Panc1 (cell line): Measurements from ENCODE around the gene TMA7. TPM values are rescaled to one million over a fixed set of nuclear protein-coding genes. Genes with fewer than 3 reads are reported as not detected.

Experiments used
- ATAC-seq: fragments of 200-7000 bp; cut with Tn5 transposase; 2 replicates; pipeline ENCODE4 v1.9.1; 2020; ENCODE audit warnings: mild to moderate bottlenecking, moderate library complexity
- BruUV-seq: library from RNA; stranded (reverse); fragments of 400-500 nt; replicated peaks from 2 replicates; lab custom pipeline; 2021; lab: Mats Ljungman, UMichigan
- CTCF ChIA-PET: fragments of 300-600 bp; sonication (Branson Sonifier 250); formaldehyde crosslinking; loops from one replicate; lab custom pipeline; 2022; ENCODE audit warnings: antibody characterized with exemption; lab: Charles Lee
- POLR2A ChIA-PET: fragments of 300-600 bp; sonication (Branson Sonifier 250); formaldehyde crosslinking; loops from one replicate; lab custom pipeline; 2022; ENCODE audit warnings: antibody characterized with exemption; lab: Charles Lee
- DNase-seq: peaks from one replicate; pipeline ENCODE4 v3.0.0-alpha.2; 2010; ENCODE audit warnings: low read depth, low spot score
- H3K27ac ChIP-seq: 2 replicates; pipeline ENCODE4 v1.5.1; 2011; ENCODE audit warnings: mild to moderate bottlenecking, low read length, inconsistent platforms
- H3K27me3 ChIP-seq: fragments of 200-500 bp; sonication (Bioruptor generic); 2 replicates; pipeline ENCODE4 v1.6.0; 2014; ENCODE audit warnings: low read length, inconsistent platforms; ENCODE audit not compliant: control insufficient read depth, insufficient read depth
- H3K36me3 ChIP-seq: fragments of 200-500 bp; sonication (Bioruptor generic); 2 replicates; pipeline ENCODE4 v1.5.1; 2014; ENCODE audit warnings: inconsistent platforms, mild to moderate bottlenecking, low read length, moderate library complexity; ENCODE audit not compliant: control insufficient read depth, insufficient read depth
- H3K4me1 ChIP-seq: 2 replicates; pipeline ENCODE4 v1.5.1; 2011; ENCODE audit warnings: inconsistent platforms, mild to moderate bottlenecking, low read length, moderate library complexity; ENCODE audit not compliant: control insufficient read depth, insufficient read depth
- H3K4me3 ChIP-seq, 2 experiments: 2 replicates each; pipeline ENCODE4 v1.5.1; 2011 to 2012; ENCODE audit warnings: low read depth in 2 of 2, low read length in 2 of 2, mild to moderate bottlenecking in 2 of 2, inconsistent platforms in 1 of 2, moderate library complexity in 1 of 2
- H3K9me3 ChIP-seq: fragments of 200-500 bp; sonication (Bioruptor generic); 2 replicates; pipeline ENCODE4 v1.5.1; 2014; ENCODE audit warnings: low read depth, mild to moderate bottlenecking, inconsistent platforms, low read length, moderate library complexity; ENCODE audit not compliant: control insufficient read depth, insufficient read depth
- POLR2AphosphoS5 ChIP-seq: IDR thresholded peaks from 2 replicates; pipeline ENCODE4 v1.6.1; 2012; ENCODE audit warnings: mild to moderate bottlenecking, low read depth, low read length, moderate library complexity
- REST ChIP-seq, 2 experiments: IDR thresholded peaks; 2 replicates each; pipeline ENCODE4 v1.6.1; 2011 to 2012; ENCODE audit warnings: low read depth in 2 of 2, control low read depth in 1 of 2, low read length in 1 of 2, mild to moderate bottlenecking in 1 of 2, moderate library complexity in 1 of 2; ENCODE audit not compliant: insufficient read depth in 1 of 2
- SIN3A ChIP-seq: IDR thresholded peaks from 2 replicates; pipeline ENCODE4 v1.6.1; 2012; ENCODE audit warnings: low read depth, mild to moderate bottlenecking, low read length, moderate library complexity, borderline replicate concordance; ENCODE audit not compliant: insufficient read depth
- TCF7L2 ChIP-seq: IDR thresholded peaks from 2 replicates; pipeline ENCODE4 v1.6.1; 2011; ENCODE audit warnings: mild to moderate bottlenecking, low read depth, low read length, inconsistent platforms
- in situ Hi-C: cut with HindIII; loops from 2 replicates; pipeline ENCODE4 v1.10.0; 2016; ENCODE audit warnings: low sequenced_read_pairs, low pct_unique_long_range_greater_than_20kb
- intact Hi-C: fragments of 100-400 bp; cut with micrococcal nuclease; formaldehyde crosslinking; loops from one replicate; pipeline ENCODE4 v1.10.0; 2022; ENCODE audit not compliant: unreplicated experiment
- total RNA-seq: library from RNA; stranded (reverse); gene quantifications from one replicate; pipeline ENCODE4 v1.2.1, GENCODE V29; 2021; ENCODE audit not compliant: unreplicated experiment
- TF ChIP-seq, protein P1 (sequence below): fragments of 450-650 bp; IDR thresholded peaks from 2 replicates; pipeline ENCODE4 v1.5.1; 2017; ENCODE audit warnings: mild to moderate bottlenecking

TMA7 gene
- total RNA-seq, 1 experiment from 2014 or later: 175 TPM

- Histone ChIP-seq H3K4me3 (peak overlapping the region; percentile 53 to 59), H3K9me3 (no peaks in the 10 kb centered on the region), H3K27ac (no peak overlapping the region), H3K27me3 (no peaks in the 10 kb centered on the region), H3K4me1 (peaks cover 4% of the 10 kb centered on the region; the same call in 1 of the 2 replicates), H3K36me3 (no peaks in the 10 kb centered on the region)
- in situ Hi-C loops: no loop called here
- ATAC-seq: no peak
- ChIA-PET POLR2A (interaction anchor here (0.5 kb wide), 1 partner anchor 16 kb away, joined by 3 read pairs; no protein-coding TSS in a partner anchor), CTCF (no interaction called here)
- BruUV-seq: no TSS peak
- no peak for DNase-seq
- intact Hi-C loops: no loop called here
- TF ChIP-seq REST (IDR thresholded peaks at IDR 0.05; ENCODE audit: insufficient read depth in 1 of 2, low read depth in 2 of 2, low read length in 1 of 2) (no peak), SIN3A (no peak), TCF7L2 (no peak), POLR2AphosphoS5 (no peak)
- TF ChIP-seq, protein P1, sequence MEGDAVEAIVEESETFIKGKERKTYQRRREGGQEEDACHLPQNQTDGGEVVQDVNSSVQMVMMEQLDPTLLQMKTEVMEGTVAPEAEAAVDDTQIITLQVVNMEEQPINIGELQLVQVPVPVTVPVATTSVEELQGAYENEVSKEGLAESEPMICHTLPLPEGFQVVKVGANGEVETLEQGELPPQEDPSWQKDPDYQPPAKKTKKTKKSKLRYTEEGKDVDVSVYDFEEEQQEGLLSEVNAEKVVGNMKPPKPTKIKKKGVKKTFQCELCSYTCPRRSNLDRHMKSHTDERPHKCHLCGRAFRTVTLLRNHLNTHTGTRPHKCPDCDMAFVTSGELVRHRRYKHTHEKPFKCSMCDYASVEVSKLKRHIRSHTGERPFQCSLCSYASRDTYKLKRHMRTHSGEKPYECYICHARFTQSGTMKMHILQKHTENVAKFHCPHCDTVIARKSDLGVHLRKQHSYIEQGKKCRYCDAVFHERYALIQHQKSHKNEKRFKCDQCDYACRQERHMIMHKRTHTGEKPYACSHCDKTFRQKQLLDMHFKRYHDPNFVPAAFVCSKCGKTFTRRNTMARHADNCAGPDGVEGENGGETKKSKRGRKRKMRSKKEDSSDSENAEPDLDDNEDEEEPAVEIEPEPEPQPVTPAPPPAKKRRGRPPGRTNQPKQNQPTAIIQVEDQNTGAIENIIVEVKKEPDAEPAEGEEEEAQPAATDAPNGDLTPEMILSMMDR: no peak
Measured at GRCh38 chr3:48428088-48428571, 11.9 kb upstream of the TMA7 start.

DNA sequence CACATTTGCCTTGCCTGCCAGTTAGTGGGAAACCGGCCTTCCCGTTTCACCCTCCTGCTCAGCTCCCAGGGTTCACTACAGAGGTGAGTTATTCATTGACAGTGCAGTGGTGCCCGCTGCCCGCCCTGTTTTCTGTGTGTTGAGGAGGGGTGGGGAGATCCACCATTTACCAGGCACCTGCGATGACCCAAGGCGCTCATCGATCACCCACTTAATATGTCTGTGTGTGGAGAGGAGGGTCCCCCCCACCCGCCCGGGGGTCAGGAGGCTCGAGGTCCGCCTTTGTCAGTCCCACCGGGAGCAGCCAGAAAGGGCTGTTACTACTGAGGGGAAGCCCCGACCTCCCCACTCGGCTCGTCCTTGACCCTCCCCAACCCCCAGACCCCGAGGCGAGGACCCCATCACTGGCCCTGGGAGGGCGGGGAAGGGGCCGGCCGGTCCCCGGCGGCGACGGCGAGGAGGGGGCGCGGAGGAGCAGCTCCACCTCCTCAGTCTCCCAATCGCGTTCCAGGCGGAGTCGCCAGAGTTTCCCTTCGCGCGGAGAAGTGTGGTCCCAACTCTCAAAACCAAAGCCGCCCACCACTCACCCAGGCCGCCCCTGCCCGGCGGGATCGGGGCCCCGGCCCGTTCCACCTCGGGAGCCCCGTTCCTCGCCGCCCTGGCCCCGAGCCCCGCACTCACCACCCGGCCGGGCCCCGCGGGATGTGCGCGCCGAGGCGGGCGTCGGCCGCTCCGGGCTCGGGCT is 11.3 kb upstream of the TMA7 start:
- H3K4me1 ChIP-seq: peaks cover 4% of the 10 kb centered on the region; the same call in 1 of the 2 replicates
- no peaks in the 10 kb centered on the region for H3K27me3 ChIP-seq
- intact Hi-C loops (no loop called here), in situ Hi-C loops (no loop called here)
- peak; percentile 67 for ATAC-seq
- H3K27ac ChIP-seq: no peak overlapping the region
- TF ChIP-seq TCF7L2 (no peak), REST (IDR thresholded peaks at IDR 0.05; ENCODE audit: insufficient read depth in 1 of 2, low read depth in 2 of 2, low read length in 1 of 2) (no peak), POLR2AphosphoS5 (no peak), SIN3A (no peak)
- TF ChIP-seq, protein P1: no peak
- no peaks in the 10 kb centered on the region for H3K36me3 ChIP-seq
- ChIA-PET POLR2A (no interaction called here), CTCF (no interaction called here)
- DNase-seq: no peak
- H3K9me3 ChIP-seq: no peaks in the 10 kb centered on the region
- H3K4me3 ChIP-seq: peak overlapping the region; percentile 53 to 59
- no TSS peak for BruUV-seq
